OCI-LY1 (cell line): ENCODE data around the gene PASD1.

Experiments
- H2AFZ ChIP-seq: fragments of 200-600 bp; sonication (generic), shearing (Covaris generic); 2 replicates; pipeline ENCODE4 v1.6.0; 2014; ENCODE audit warnings: antibody characterized with exemption, mild to moderate bottlenecking, low read length
- H3F3A ChIP-seq: fragments of 200-600 bp; sonication (generic), shearing (Covaris generic); 2 replicates; pipeline ENCODE4 v1.6.0; 2014; ENCODE audit warnings: mild to moderate bottlenecking, antibody characterized with exemption, low read length, moderate library complexity; ENCODE audit not compliant: insufficient read depth
- H3K27ac ChIP-seq: fragments of 200-600 bp; sonication (generic); 2 replicates; pipeline ENCODE4 v1.5.1; 2014; ENCODE audit warnings: low read length, mixed run types, mild to moderate bottlenecking, low read depth; ENCODE audit not compliant: poor library complexity, severe bottlenecking
- H3K27me3 ChIP-seq: fragments of 200-600 bp; sonication (generic); 2 replicates; pipeline ENCODE4 v1.6.0; 2014; ENCODE audit warnings: antibody characterized with exemption, mild to moderate bottlenecking, low read length, moderate library complexity; ENCODE audit not compliant: insufficient read depth
- H3K36me3 ChIP-seq: fragments of 200-600 bp; sonication (generic); 2 replicates; pipeline ENCODE4 v1.6.1; 2014; ENCODE audit warnings: mild to moderate bottlenecking, antibody characterized with exemption, low read length, moderate library complexity, mixed read lengths; ENCODE audit not compliant: insufficient read depth
- H3K4me1 ChIP-seq: fragments of 200-600 bp; sonication (generic); 2 replicates; pipeline ENCODE4 v1.5.1; 2014; ENCODE audit warnings: mild to moderate bottlenecking, low read length, moderate library complexity; ENCODE audit not compliant: insufficient read depth, severe bottlenecking
- H3K4me2 ChIP-seq: fragments of 200-600 bp; sonication (generic), shearing (Covaris generic); 2 replicates; pipeline ENCODE4 v1.6.1; 2014; ENCODE audit warnings: low read length
- H3K4me3 ChIP-seq: fragments of 200-600 bp; sonication (generic); 2 replicates; pipeline ENCODE4 v1.5.1; 2014; ENCODE audit warnings: low read length, low read depth, mild to moderate bottlenecking, mixed read lengths; ENCODE audit not compliant: poor library complexity, severe bottlenecking
- H3K79me2 ChIP-seq: fragments of 200-600 bp; shearing (Covaris generic); 2 replicates; pipeline ENCODE4 v1.6.1; 2016; ENCODE audit warnings: mixed run types, low read length, mixed read lengths; ENCODE audit not compliant: insufficient read depth
- H3K9ac ChIP-seq: fragments of 200-600 bp; sonication (generic), shearing (Covaris generic); 2 replicates; pipeline ENCODE4 v1.6.1; 2014; ENCODE audit warnings: mild to moderate bottlenecking, low read length, mixed read lengths
- H3K9me2 ChIP-seq: fragments of 200-600 bp; sonication (generic), shearing (Covaris generic); 2 replicates; pipeline ENCODE4 v1.6.1; 2014; ENCODE audit warnings: low read depth, mild to moderate bottlenecking, low read length, mixed read lengths
- H3K9me3 ChIP-seq: fragments of 200-600 bp; shearing (Covaris generic); 2 replicates; pipeline ENCODE4 v1.6.1; 2014; ENCODE audit warnings: low read length, mixed read lengths
- H4K20me1 ChIP-seq: fragments of 200-600 bp; sonication (generic), shearing (Covaris generic); 2 replicates; pipeline ENCODE4 v1.6.0; 2016; ENCODE audit warnings: mild to moderate bottlenecking, low read length; ENCODE audit not compliant: insufficient read depth
- EZH2 ChIP-seq: fragments of 200-600 bp; sonication (generic), shearing (Covaris generic); IDR thresholded peaks from 2 replicates; pipeline ENCODE4 v1.8.0; 2017; ENCODE audit warnings: borderline replicate concordance, mixed run types, mild to moderate bottlenecking, antibody characterized with exemption, low read length, moderate library complexity, mixed read lengths
- TF ChIP-seq, protein P1 (sequence below): fragments of 200-600 bp; sonication (generic), shearing (Covaris generic); IDR thresholded peaks from 2 replicates; pipeline ENCODE4 v1.5.1; 2017; ENCODE audit warnings: mild to moderate bottlenecking, antibody characterized with exemption, low read length, moderate library complexity, mixed read lengths

Gene PASD1

DNA sequence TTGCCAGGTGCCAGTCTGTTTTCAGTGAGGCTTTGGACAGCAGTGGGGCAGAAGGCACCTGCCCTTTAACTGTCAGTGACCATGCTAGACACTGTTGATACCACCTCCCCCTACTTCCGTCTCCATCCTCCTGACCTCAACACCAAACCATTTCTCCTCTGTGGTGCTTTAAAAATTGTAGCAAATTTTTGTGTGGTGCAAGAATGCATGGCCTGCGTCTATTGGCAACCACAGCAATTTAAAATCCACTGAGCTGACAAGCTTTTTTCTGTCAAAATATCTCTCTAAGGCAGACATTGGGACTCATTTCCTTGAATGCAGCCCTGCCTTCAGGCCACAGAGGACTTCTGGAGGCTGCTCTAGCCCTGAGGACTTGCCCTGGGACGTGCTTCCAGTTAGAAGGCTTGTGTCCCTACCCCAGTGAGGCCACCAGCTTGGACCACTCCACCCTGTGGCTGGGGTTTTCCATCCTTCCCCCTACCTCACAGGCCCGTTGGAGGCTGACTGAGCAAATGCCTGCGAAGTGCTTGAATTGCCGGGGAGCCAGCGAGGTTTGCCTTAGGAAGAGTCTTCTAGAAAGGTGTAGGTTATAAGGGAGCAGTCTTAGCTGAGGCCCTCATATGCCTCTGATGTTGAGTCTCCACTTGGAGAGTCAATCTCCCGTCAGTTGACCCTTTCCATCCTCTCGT is 138.7 kb downstream of the PASD1 start:
- no peaks in the 10 kb centered on the region for H3K9me3 ChIP-seq
- no peak overlapping the region for H3K27ac ChIP-seq
- no peak overlapping the region for H3K9ac ChIP-seq
- H4K20me1 ChIP-seq: no peaks in the 10 kb centered on the region
- H3K9me2 ChIP-seq: no peaks in the 10 kb centered on the region
- TF ChIP-seq, protein P1, sequence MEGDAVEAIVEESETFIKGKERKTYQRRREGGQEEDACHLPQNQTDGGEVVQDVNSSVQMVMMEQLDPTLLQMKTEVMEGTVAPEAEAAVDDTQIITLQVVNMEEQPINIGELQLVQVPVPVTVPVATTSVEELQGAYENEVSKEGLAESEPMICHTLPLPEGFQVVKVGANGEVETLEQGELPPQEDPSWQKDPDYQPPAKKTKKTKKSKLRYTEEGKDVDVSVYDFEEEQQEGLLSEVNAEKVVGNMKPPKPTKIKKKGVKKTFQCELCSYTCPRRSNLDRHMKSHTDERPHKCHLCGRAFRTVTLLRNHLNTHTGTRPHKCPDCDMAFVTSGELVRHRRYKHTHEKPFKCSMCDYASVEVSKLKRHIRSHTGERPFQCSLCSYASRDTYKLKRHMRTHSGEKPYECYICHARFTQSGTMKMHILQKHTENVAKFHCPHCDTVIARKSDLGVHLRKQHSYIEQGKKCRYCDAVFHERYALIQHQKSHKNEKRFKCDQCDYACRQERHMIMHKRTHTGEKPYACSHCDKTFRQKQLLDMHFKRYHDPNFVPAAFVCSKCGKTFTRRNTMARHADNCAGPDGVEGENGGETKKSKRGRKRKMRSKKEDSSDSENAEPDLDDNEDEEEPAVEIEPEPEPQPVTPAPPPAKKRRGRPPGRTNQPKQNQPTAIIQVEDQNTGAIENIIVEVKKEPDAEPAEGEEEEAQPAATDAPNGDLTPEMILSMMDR: no peak
- no peak for TF ChIP-seq EZH2
- H3K36me3 ChIP-seq: no peaks in the 10 kb centered on the region
- no peak overlapping the region for H3K4me3 ChIP-seq
- H3F3A ChIP-seq: no peaks in the 10 kb centered on the region
- H3K27me3 ChIP-seq: no peaks in the 10 kb centered on the region
- H3K79me2 ChIP-seq: no peaks in the 10 kb centered on the region
- no peak overlapping the region for H3K4me2 ChIP-seq
- no peak overlapping the region for H2AFZ ChIP-seq
- no peaks in the 10 kb centered on the region for H3K4me1 ChIP-seq

DNA sequence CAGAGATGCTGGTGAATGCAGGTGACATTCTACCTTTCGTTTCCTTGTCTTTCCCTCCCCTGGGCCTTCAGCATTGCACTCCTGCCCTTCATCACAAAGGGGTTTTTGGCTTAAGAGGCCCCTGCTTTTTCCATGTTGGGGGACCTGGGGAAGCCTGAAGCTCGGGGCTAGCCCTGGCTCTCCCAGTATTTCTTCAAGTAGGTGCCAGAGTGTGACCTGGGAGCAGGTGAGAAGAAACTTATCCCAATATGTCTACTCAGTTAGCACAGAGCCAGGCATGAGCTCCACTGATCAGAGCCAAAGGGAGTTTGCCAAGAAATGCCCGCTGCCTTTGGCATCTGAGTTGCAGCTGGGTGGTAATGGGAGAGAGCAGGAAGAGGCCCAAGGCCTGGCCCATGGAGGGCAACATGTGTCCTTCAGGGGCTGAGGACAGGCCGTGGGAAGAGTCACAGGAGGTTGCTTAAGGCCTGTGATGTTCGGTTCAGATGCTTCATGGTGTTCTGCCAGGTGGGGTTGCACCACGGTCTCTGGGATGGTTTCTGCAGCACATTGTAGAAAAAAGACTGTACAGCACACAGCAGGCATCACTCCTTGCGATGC is 139.4 kb downstream of the PASD1 start:
- H3K9me3 ChIP-seq: no peaks in the 10 kb centered on the region
- H3F3A ChIP-seq: no peaks in the 10 kb centered on the region
- no peaks in the 10 kb centered on the region for H3K79me2 ChIP-seq
- no peaks in the 10 kb centered on the region for H3K27me3 ChIP-seq
- H2AFZ ChIP-seq: no peak overlapping the region
- no peaks in the 10 kb centered on the region for H3K36me3 ChIP-seq
- H3K9me2 ChIP-seq: no peaks in the 10 kb centered on the region
- no peak overlapping the region for H3K4me3 ChIP-seq
- no peaks in the 10 kb centered on the region for H4K20me1 ChIP-seq
- H3K4me2 ChIP-seq: no peak overlapping the region
- TF ChIP-seq, protein P1: no peak
- no peak for TF ChIP-seq EZH2
- H3K4me1 ChIP-seq: no peaks in the 10 kb centered on the region
- H3K9ac ChIP-seq: no peak overlapping the region
- no peak overlapping the region for H3K27ac ChIP-seq

DNA sequence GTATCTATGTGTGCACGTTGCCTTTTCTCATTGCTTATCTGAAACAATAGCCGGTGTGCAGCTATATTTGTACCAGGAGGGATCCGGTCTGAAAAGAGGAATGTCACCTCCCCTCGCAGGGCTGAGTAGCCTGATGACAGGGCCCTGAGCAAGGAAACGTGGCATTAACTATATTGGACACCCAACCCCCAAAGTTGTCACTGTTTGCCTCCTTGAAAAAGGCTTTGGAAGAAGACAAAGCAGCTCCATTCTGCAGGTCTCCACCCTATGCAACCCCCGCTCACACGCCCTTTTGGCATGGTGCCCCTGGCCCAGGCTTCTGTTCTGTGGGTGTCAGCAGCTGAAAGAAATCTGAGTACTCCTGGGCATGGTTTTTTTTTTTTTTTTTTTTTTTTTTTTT is 140.0 kb downstream of the PASD1 start:
- H3K27me3 ChIP-seq: no peaks in the 10 kb centered on the region
- no peak overlapping the region for H2AFZ ChIP-seq
- H3K4me2 ChIP-seq: no peak overlapping the region
- H3K27ac ChIP-seq: no peak overlapping the region
- no peak overlapping the region for H3K9ac ChIP-seq
- H3K79me2 ChIP-seq: no peaks in the 10 kb centered on the region
- no peak for TF ChIP-seq EZH2
- TF ChIP-seq, protein P1: no peak
- H3K4me3 ChIP-seq: no peak overlapping the region
- no peaks in the 10 kb centered on the region for H3K9me2 ChIP-seq
- H3K4me1 ChIP-seq: no peaks in the 10 kb centered on the region
- no peaks in the 10 kb centered on the region for H4K20me1 ChIP-seq
- H3K9me3 ChIP-seq: no peaks in the 10 kb centered on the region
- H3K36me3 ChIP-seq: no peaks in the 10 kb centered on the region
- H3F3A ChIP-seq: no peaks in the 10 kb centered on the region
